Sigmoid colon (tissue), 4 donors: Measurements from ENCODE around the gene NTNG1.

Experiments
- CTCF ChIP-seq, 4 experiments: fragments of 450-650 bp in 3 of 4; fragments of 200-600 bp in 1 of 4; IDR thresholded peaks; one replicate each; pipeline ENCODE4 v1.5.1; 2016 to 2019; ENCODE audit warnings: antibody characterized with exemption in 4 of 4, mild to moderate bottlenecking in 3 of 4, moderate library complexity in 2 of 4
- EP300 ChIP-seq, 4 donors: sonication (generic); formaldehyde crosslinking; IDR thresholded peaks; one replicate each; pipeline ENCODE4 v1.6.1; 2017; ENCODE audit warnings: antibody characterized with exemption in 4 of 4

- TF ChIP-seq CTCF (IDR thresholded peaks at IDR 0.05) = no peak
- no peak for TF ChIP-seq EP300 (IDR thresholded peaks at IDR 0.05)
Observed at GRCh38 chr1:107184888-107185287, 44.0 kb downstream of the NTNG1 start.
